ENCODE data around the gene DTWD2. TPM values are rescaled to one million over a fixed set of nuclear protein-coding genes. Genes with fewer than 3 reads are reported as not detected.
A peak's percentile ranks its signal among the peaks of the same experiment; 100 is the strongest.

Gene DTWD2
- total and polyA plus RNA-seq, 7 experiments from 2014 or later = 2.5 to 5.8 (median 3.4) TPM

DNA sequence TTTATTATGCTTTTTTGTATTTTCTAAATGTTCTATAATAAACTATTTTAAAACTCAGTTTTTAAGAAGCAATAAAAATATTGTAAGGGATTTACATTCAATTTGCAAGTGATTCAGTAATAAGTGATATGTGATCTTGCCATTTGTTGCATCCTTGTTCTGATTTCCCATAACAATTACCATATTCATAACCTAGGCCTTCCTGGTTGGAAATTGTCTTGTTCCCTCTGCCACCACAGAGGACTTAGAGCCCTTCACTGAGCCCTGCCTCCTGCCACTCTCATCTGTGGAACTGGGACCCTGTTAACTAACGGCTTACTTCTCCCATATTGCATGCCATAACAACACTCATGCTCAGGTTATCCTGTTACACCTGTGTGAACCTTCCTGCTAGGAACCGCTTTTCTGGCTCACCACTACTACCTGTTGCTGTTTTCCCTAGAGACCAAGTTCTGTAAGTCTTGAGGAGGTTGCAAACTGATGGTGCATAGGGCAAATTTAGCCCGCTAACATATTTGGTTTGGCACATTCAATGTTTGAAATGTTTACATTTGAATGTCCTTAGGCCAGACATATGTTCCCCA is 32.9 kb upstream of the DTWD2 start:
- H3K27me3 ChIP-seq (ENCODE audit: control insufficient read depth in 2 of 2, insufficient read depth in 2 of 2, low read length in 2 of 2) = no peaks in the 10 kb centered on the region
- H3K4me1 ChIP-seq (ENCODE audit: control insufficient read depth in 2 of 2, insufficient read depth in 2 of 2, low read length in 2 of 2) = no peaks in the 10 kb centered on the region
- Mint-ChIP-seq H3K27me3 (no peaks in the 10 kb centered on the region), H3K4me3 (no peak overlapping the region), H3K4me1 (peaks cover 0 to 6% (median 2%) of the 10 kb centered on the region in 7 donors), H3K36me3 (peaks cover 0 to 5% (median 0%) of the 10 kb centered on the region in 5 donors), H3K9me3 (peaks cover 0 to 8% (median 4%) of the 10 kb centered on the region in 11 donors), H3K27ac (peak overlapping the region in 1 of 9 donors; percentile 46)
- no peaks in the 10 kb centered on the region for H3K36me3 ChIP-seq (ENCODE audit: control insufficient read depth in 2 of 3, insufficient read depth in 3 of 3, low read length in 3 of 3)
- no peak overlapping the region for H3K27ac ChIP-seq (ENCODE audit: low read depth, low read length)
- no peak for DNase-seq
- intact Hi-C loops (cut with micrococcal nuclease) = loop anchor here (5.0 kb wide), 2 partner anchors 246 to 321 kb away; no protein-coding TSS in a partner anchor
- ChIA-PET POLR2A (interaction anchor here (1.3 kb wide), 1 partner anchor 391 kb away, joined by 4 read pairs; no protein-coding TSS in a partner anchor), CTCF (interaction anchor here (0.6 to 1.8 kb wide), 4 partner anchors 54 to 413 kb away, joined by 3 to 16 read pairs (median 8); no protein-coding TSS in a partner anchor)
- ATAC-seq = no peak
- no peaks in the 10 kb centered on the region for H3K9me3 ChIP-seq (ENCODE audit: control insufficient read depth in 2 of 3, low read length in 3 of 3)
- H3K4me3 ChIP-seq (ENCODE audit: low read length) = no peak overlapping the region

DNA sequence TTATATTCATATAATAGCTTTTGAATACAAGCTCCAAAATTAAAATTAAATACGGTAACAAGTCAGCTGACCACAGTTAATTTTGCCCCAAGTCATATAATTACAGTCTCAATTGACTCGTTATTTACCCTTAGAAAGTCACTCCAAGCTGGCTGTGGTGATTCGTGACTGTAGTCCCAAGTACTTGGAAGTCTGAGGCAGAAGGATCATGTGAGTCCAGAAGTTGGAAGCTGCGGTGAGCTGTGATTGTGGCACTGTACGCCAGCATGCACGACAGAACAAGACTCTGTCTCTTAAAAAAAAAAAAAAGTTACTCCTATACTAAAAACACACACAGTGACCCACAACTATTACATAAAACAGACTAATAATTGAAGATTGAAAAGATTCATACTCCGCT is 31.6 kb upstream of the DTWD2 start:
- H3K27ac ChIP-seq (ENCODE audit: low read depth, low read length) = no peak overlapping the region
- no peaks in the 10 kb centered on the region for H3K4me1 ChIP-seq (ENCODE audit: control insufficient read depth in 2 of 2, insufficient read depth in 2 of 2, low read length in 2 of 2)
- no peak for DNase-seq
- Mint-ChIP-seq H3K36me3 (peaks cover 0 to 5% (median 0%) of the 10 kb centered on the region in 5 donors), H3K4me3 (no peak overlapping the region), H3K4me1 (peaks cover 0 to 6% (median 2%) of the 10 kb centered on the region in 7 donors), H3K9me3 (peaks cover 0 to 5% (median 1%) of the 10 kb centered on the region in 11 donors), H3K27ac (no peak overlapping the region), H3K27me3 (no peaks in the 10 kb centered on the region)
- no peaks in the 10 kb centered on the region for H3K9me3 ChIP-seq (ENCODE audit: control insufficient read depth in 2 of 3, low read length in 3 of 3)
- H3K4me3 ChIP-seq (ENCODE audit: low read length) = no peak overlapping the region
- no peaks in the 10 kb centered on the region for H3K27me3 ChIP-seq (ENCODE audit: control insufficient read depth in 2 of 2, insufficient read depth in 2 of 2, low read length in 2 of 2)
- intact Hi-C loops (cut with micrococcal nuclease) = loop anchor here (5.0 kb wide), 2 partner anchors 247 to 322 kb away; no protein-coding TSS in a partner anchor
- H3K36me3 ChIP-seq (ENCODE audit: control insufficient read depth in 2 of 3, insufficient read depth in 3 of 3, low read length in 3 of 3) = no peaks in the 10 kb centered on the region
- no peak for ATAC-seq
- CTCF ChIA-PET = interaction anchor here (1.0 to 2.9 kb wide), 3 partner anchors 246 to 415 kb away, joined by 3 to 21 read pairs (median 5); no protein-coding TSS in a partner anchor
- POLR2A ChIA-PET = interaction anchor here (0.6 kb wide), 1 partner anchor 20 kb away, joined by 3 read pairs; no protein-coding TSS in a partner anchor

DNA sequence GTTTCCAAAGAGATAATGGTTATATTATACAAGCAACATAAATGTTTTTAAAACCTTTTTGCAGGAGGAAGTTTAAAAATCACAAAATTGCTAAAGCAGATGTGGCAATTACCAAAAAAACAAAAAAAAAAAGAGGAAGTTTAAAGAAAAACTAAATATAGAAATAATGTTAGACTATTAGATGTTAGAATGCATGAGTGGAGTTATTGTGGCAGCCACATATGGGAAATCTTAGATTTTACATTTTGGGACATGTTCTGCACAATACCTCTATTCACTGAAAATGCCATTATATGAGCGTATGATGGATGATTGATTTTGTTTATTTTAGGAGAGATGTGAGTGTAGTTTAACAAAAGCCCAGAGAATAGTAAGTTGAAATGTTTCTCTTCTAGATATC is 31.2 kb upstream of the DTWD2 start:
- no peaks in the 10 kb centered on the region for H3K4me1 ChIP-seq (ENCODE audit: control insufficient read depth in 2 of 2, insufficient read depth in 2 of 2, low read length in 2 of 2)
- no peak overlapping the region for H3K27ac ChIP-seq (ENCODE audit: low read depth, low read length)
- no peaks in the 10 kb centered on the region for H3K36me3 ChIP-seq (ENCODE audit: control insufficient read depth in 2 of 3, insufficient read depth in 3 of 3, low read length in 3 of 3)
- Mint-ChIP-seq H3K4me3 (no peak overlapping the region), H3K27me3 (no peaks in the 10 kb centered on the region), H3K4me1 (peaks cover 0 to 6% (median 2%) of the 10 kb centered on the region in 7 donors), H3K27ac (no peak overlapping the region), H3K9me3 (peaks cover 0 to 3% (median 0%) of the 10 kb centered on the region in 11 donors), H3K36me3 (peaks cover 0 to 2% (median 0%) of the 10 kb centered on the region in 5 donors)
- no peak for ATAC-seq
- CTCF ChIA-PET = interaction anchor here (1.6 to 2.9 kb wide), 2 partner anchors 392 to 416 kb away, joined by 5 to 21 read pairs; no protein-coding TSS in a partner anchor
- DNase-seq = no peak
- POLR2A ChIA-PET = no interaction called here
- no peak overlapping the region for H3K4me3 ChIP-seq (ENCODE audit: low read length)
- H3K9me3 ChIP-seq (ENCODE audit: control insufficient read depth in 2 of 3, low read length in 3 of 3) = no peaks in the 10 kb centered on the region
- H3K27me3 ChIP-seq (ENCODE audit: control insufficient read depth in 2 of 2, insufficient read depth in 2 of 2, low read length in 2 of 2) = no peaks in the 10 kb centered on the region
- intact Hi-C loops (cut with micrococcal nuclease) = no loop called here

DNA sequence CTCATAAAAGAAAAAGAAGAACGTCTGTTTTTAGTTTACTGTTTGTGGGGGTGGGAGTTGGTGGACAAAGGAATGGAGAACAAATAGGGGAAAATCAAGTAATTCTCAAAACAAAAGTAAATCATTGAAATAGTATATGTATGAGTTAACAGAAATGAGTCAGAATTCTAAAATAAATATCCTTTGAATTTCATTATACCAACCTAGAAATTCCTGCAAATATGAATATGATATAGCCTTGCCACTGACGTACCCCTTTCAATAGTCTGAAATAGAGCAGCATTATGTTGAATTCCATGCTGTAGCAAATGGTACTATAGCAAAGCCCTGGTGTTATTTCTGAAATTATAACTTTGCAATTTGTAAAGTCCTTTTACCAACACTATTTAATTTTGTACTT is 29.6 kb upstream of the DTWD2 start:
- Histone ChIP-seq H3K4me3 (ENCODE audit: low read length) (no peak overlapping the region), H3K9me3 (ENCODE audit: control insufficient read depth in 2 of 3, low read length in 3 of 3) (no peaks in the 10 kb centered on the region), H3K27me3 (ENCODE audit: control insufficient read depth in 2 of 2, insufficient read depth in 2 of 2, low read length in 2 of 2) (no peaks in the 10 kb centered on the region), H3K4me1 (ENCODE audit: control insufficient read depth in 2 of 2, insufficient read depth in 2 of 2, low read length in 2 of 2) (no peaks in the 10 kb centered on the region), H3K27ac (ENCODE audit: low read depth, low read length) (no peak overlapping the region), H3K36me3 (ENCODE audit: control insufficient read depth in 2 of 3, insufficient read depth in 3 of 3, low read length in 3 of 3) (no peaks in the 10 kb centered on the region)
- Mint-ChIP-seq H3K36me3 (peaks cover 0 to 4% (median 0%) of the 10 kb centered on the region in 5 donors), H3K27me3 (no peaks in the 10 kb centered on the region), H3K9me3 (no peaks in the 10 kb centered on the region), H3K4me1 (peaks cover 0 to 6% (median 2%) of the 10 kb centered on the region in 7 donors), H3K27ac (no peak overlapping the region), H3K4me3 (no peak overlapping the region)
- intact Hi-C loops (cut with micrococcal nuclease) = no loop called here
- DNase-seq = no peak
- no peak for ATAC-seq
- ChIA-PET POLR2A (no interaction called here), CTCF (interaction anchor here (0.6 to 2.9 kb wide), 3 partner anchors 251 to 400 kb away, joined by 3 to 21 read pairs (median 3); no protein-coding TSS in a partner anchor)

DNA sequence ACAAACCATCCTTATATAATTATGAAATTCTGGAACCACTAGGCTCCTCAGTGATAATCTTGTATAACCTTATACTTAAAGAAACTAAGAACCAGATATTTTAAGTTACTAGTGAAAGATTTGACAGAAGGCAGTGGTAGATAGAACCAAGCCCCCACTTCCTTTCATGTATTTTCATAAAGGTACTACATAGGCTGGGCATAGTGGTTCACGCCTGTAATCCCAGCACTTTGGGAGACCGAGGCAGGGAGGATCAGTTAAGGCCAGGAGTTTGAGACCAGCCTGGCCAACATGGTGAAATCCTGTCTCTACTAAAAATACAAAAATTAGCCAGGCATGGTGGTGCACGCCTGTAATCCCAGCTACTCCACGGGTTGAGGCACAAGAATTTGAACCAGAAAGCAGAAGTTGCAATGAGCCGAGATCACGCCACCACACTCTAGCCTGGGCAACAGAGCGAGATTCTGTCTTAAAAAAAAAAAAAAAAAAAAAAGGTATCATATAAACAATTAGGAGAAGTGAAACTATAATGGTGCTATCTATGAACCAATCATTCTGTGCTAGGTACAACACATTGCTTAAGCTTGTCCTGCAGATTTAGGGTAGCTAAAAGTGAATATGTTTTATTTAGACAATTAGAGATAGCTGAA is 27.9 kb upstream of the DTWD2 start:
- Histone ChIP-seq H3K4me1 (ENCODE audit: control insufficient read depth in 2 of 2, insufficient read depth in 2 of 2, low read length in 2 of 2) (no peaks in the 10 kb centered on the region), H3K27me3 (ENCODE audit: control insufficient read depth in 2 of 2, insufficient read depth in 2 of 2, low read length in 2 of 2) (no peaks in the 10 kb centered on the region), H3K27ac (ENCODE audit: low read depth, low read length) (no peak overlapping the region), H3K9me3 (ENCODE audit: control insufficient read depth in 2 of 3, low read length in 3 of 3) (no peaks in the 10 kb centered on the region), H3K36me3 (ENCODE audit: control insufficient read depth in 2 of 3, insufficient read depth in 3 of 3, low read length in 3 of 3) (no peaks in the 10 kb centered on the region), H3K4me3 (ENCODE audit: low read length) (no peak overlapping the region)
- ATAC-seq (peak; percentile 38), DNase-seq (no peak)
- intact Hi-C loops (cut with micrococcal nuclease) = no loop called here
- Mint-ChIP-seq H3K36me3 (peaks cover 0 to 5% (median 0%) of the 10 kb centered on the region in 5 donors), H3K27ac (no peak overlapping the region), H3K27me3 (no peaks in the 10 kb centered on the region), H3K4me1 (no peaks in the 10 kb centered on the region), H3K4me3 (no peak overlapping the region), H3K9me3 (no peaks in the 10 kb centered on the region)
- POLR2A ChIA-PET = no interaction called here
- CTCF ChIA-PET = interaction anchor here (0.6 kb wide), 1 partner anchor 60 kb away, joined by 5 read pairs; no protein-coding TSS in a partner anchor

DNA sequence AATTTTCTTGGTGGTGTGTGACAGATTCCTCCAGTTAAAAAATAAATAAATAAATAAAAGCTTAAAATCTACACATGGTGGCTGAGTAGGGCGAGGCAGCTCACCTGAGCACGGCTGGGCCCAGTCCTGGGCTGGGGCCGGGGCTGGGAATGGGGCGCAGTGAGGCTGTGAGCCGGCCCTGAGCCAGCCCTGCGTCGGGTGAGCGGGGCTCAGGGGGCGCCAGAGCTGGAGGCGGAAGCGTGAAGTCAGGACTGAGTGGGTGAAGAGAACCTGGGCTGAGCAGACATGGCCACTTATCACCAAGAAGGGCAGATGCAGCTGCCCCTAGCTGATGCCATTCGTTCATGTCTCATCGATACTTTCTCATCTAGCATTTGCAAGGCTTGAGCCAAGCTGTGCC is 22.8 kb upstream of the DTWD2 start:
- Mint-ChIP-seq H3K4me1 (no peaks in the 10 kb centered on the region), H3K9me3 (no peaks in the 10 kb centered on the region), H3K27me3 (no peaks in the 10 kb centered on the region), H3K4me3 (no peak overlapping the region), H3K36me3 (peaks cover 0 to 5% (median 0%) of the 10 kb centered on the region in 5 donors), H3K27ac (no peak overlapping the region)
- Histone ChIP-seq H3K4me3 (ENCODE audit: low read length) (no peak overlapping the region), H3K27me3 (ENCODE audit: control insufficient read depth in 2 of 2, insufficient read depth in 2 of 2, low read length in 2 of 2) (no peaks in the 10 kb centered on the region), H3K4me1 (ENCODE audit: control insufficient read depth in 2 of 2, insufficient read depth in 2 of 2, low read length in 2 of 2) (no peaks in the 10 kb centered on the region), H3K36me3 (ENCODE audit: control insufficient read depth in 2 of 3, insufficient read depth in 3 of 3, low read length in 3 of 3) (no peaks in the 10 kb centered on the region), H3K9me3 (ENCODE audit: control insufficient read depth in 2 of 3, low read length in 3 of 3) (no peaks in the 10 kb centered on the region), H3K27ac (ENCODE audit: low read depth, low read length) (no peak overlapping the region)
- no peak for DNase-seq
- intact Hi-C loops (cut with micrococcal nuclease) = no loop called here
- CTCF ChIA-PET = interaction anchor here (0.7 kb wide), 1 partner anchor 37 kb away, joined by 3 read pairs; no protein-coding TSS in a partner anchor
- no peak for ATAC-seq
- POLR2A ChIA-PET = no interaction called here

Data from naive thymus-derived CD4-positive, alpha-beta T cell (primary cell).